ENCODE data around the gene OR10K2. TPM values are rescaled to one million over a fixed set of nuclear protein-coding genes. Genes with fewer than 3 reads are reported as not detected.

The OR10K2 gene
- total and polyA plus RNA-seq, 2 of the 8 experiments (the other 6 are each of a cell fraction or from before 2014, with no cell fraction given): not detected

DNA sequence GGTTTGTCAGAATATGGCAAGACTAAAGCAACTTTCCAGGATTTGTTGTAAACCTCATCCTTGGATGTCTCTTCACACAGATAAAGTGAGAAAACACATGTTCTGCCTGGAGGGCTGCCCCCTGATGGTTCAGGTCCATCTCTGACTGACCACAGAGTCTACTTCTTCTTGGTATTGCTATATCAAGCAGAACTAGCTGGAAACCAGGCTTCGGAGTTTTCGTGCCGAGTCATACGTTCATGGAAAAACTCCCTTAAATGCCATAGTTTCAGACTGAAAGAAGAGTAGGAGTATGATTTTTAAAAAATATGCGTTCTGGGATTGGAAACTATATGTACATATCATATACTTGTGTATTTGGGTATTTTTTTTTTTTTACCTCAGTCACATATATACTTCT, 32.6 kb downstream of the OR10K2 start:
- Histone ChIP-seq H3K9me3 (ENCODE audit: insufficient read depth in 2 of 2, low read depth in 1 of 2, low read length in 1 of 2) (no peaks in the 10 kb centered on the region), H3K79me2 (ENCODE audit: control insufficient read depth in 1 of 2, insufficient read depth in 2 of 2, low read length in 2 of 2) (no peaks in the 10 kb centered on the region), H3K9ac (replicated peaks in 1 of 4; ENCODE audit: extremely low read depth in 1 of 4, low read depth in 3 of 4, low read length in 3 of 4) (no peak overlapping the region), H2BK120ac (replicated peaks; ENCODE audit: low read depth, low read length) (no peak overlapping the region), H4K20me1 (replicated peaks in 1 of 2; ENCODE audit: control insufficient read depth in 1 of 2, insufficient read depth in 2 of 2, low read length in 2 of 2) (no peaks in the 10 kb centered on the region), H2BK15ac (ENCODE audit: low read length) (no peak overlapping the region), H3K23ac (ENCODE audit: insufficient read length) (no peak overlapping the region), H3K36me3 (ENCODE audit: control insufficient read depth in 2 of 4, insufficient read depth in 4 of 4, low read length in 3 of 4) (no peaks in the 10 kb centered on the region), H2AK5ac (ENCODE audit: low read depth, low read length) (no peak overlapping the region), H3K56ac (replicated peaks; ENCODE audit: insufficient read length, low read depth, low read length) (no peak overlapping the region), H3K4me3 (ENCODE audit: extremely low read depth in 1 of 4, insufficient read depth in 2 of 4, low read depth in 3 of 4, low read length in 4 of 4) (no peak overlapping the region), H3K27ac (ENCODE audit: low read depth, low read length) (no peak overlapping the region), H4K91ac (replicated peaks; ENCODE audit: insufficient read length, low read length) (no peak overlapping the region), H2BK12ac (ENCODE audit: low read depth, low read length) (no peak overlapping the region), H3K27me3 (replicated peaks in 1 of 4; ENCODE audit: control insufficient read depth in 3 of 4, extremely low read depth in 1 of 4, insufficient read depth in 3 of 4, low read length in 3 of 4) (no peaks in the 10 kb centered on the region), H3K4me1 (replicated peaks in 1 of 4; ENCODE audit: control insufficient read depth in 3 of 4, insufficient read depth in 4 of 4, low read length in 3 of 4) (no peaks in the 10 kb centered on the region), H3K18ac (ENCODE audit: extremely low read depth, low read length) (no peak overlapping the region), H3K4me2 (ENCODE audit: insufficient read depth in 1 of 2, low read depth in 2 of 2, low read length in 2 of 2) (no peak overlapping the region), H2BK5ac (ENCODE audit: low read depth, low read length) (no peak overlapping the region), H4K5ac (ENCODE audit: insufficient read length, low read depth, low read length) (no peak overlapping the region), H3K79me1 (ENCODE audit: low read depth, low read length) (no peaks in the 10 kb centered on the region), H3K4ac (replicated peaks; ENCODE audit: insufficient read length, low read depth, low read length) (no peak overlapping the region), H3K23me2 (ENCODE audit: low read depth, low read length) (no peaks in the 10 kb centered on the region), H2BK20ac (ENCODE audit: low read length) (no peak overlapping the region), H3K14ac (ENCODE audit: insufficient read length) (no peak overlapping the region), H4K8ac (ENCODE audit: extremely low read depth, insufficient read depth, low read length) (no peak overlapping the region), H2AFZ (ENCODE audit: low read length) (no peak overlapping the region)
- no peak for FAIRE-seq
- CTCF ChIA-PET (ENCODE audit: partially characterized antibody): interaction anchor here (0.6 kb wide), 1 partner anchor 487 kb away, joined by 3 read pairs; no protein-coding TSS in a partner anchor
- WGBS, 2 experiments (ENCODE audit: extremely low coverage in 1 of 2, insufficient coverage in 1 of 2, insufficient read length in 1 of 2, insufficient replicate concordance in 2 of 2, low coverage in 1 of 2, low lambda C conversion rate in 2 of 2, missing lambda C conversion rate in 1 of 2): 96% methylated on average over 5 of the region's 5 CpGs; no CpG with 5 or more reads in 1 of the 2 experiments
- POLR2A ChIA-PET (ENCODE audit: partially characterized antibody): no interaction called here
- no peak for DNase-seq (ENCODE audit: low read depth in 1 of 2, low spot score in 2 of 2)
- TF ChIP-seq NRF1 (IDR thresholded peaks at IDR 0.05; ENCODE audit: low read depth, low read length): no peak
- TF ChIP-seq TBP (IDR thresholded peaks at IDR 0.05; ENCODE audit: low read depth, low read length): no peak
- no peak for TF ChIP-seq KDM5A (IDR thresholded peaks at IDR 0.05; ENCODE audit: low read length)
- no peak for TF ChIP-seq CEBPB (IDR thresholded peaks at IDR 0.05; ENCODE audit: low read depth, low read length)
- TF ChIP-seq, protein P1, sequence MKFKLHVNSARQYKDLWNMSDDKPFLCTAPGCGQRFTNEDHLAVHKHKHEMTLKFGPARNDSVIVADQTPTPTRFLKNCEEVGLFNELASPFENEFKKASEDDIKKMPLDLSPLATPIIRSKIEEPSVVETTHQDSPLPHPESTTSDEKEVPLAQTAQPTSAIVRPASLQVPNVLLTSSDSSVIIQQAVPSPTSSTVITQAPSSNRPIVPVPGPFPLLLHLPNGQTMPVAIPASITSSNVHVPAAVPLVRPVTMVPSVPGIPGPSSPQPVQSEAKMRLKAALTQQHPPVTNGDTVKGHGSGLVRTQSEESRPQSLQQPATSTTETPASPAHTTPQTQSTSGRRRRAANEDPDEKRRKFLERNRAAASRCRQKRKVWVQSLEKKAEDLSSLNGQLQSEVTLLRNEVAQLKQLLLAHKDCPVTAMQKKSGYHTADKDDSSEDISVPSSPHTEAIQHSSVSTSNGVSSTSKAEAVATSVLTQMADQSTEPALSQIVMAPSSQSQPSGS (IDR thresholded peaks at IDR 0.05; ENCODE audit: low read length): no peak
- TF ChIP-seq SAP30 (IDR thresholded peaks at IDR 0.05; ENCODE audit: insufficient read depth, insufficient replicate concordance, low read length): no peak
- TF ChIP-seq TCF12 (IDR thresholded peaks at IDR 0.05; ENCODE audit: low read depth, low read length): no peak
